ENCODE data around the gene ATG13. TPM values are rescaled to one million over a fixed set of nuclear protein-coding genes. Genes with fewer than 3 reads are reported as not detected.

ATG13 gene
- total RNA-seq, 4 donors from 2014 or later, result 56.4 to 125 (median 90.8) TPM

GRCh38 chr11:46599340-46600193 is 17.8 kb upstream of the ATG13 start:
- TF ChIP-seq CTCF (IDR thresholded peaks at IDR 0.05; ENCODE audit: low read depth), result no peak

- no peak for TF ChIP-seq CTCF (IDR thresholded peaks at IDR 0.05; ENCODE audit: low read depth)
These were observed 17.0 kb upstream of the ATG13 start for GRCh38 chr11:46600194-46600960.

- no peak for TF ChIP-seq CTCF (IDR thresholded peaks at IDR 0.05; ENCODE audit: low read depth)
These were observed 16.2 kb upstream of the ATG13 start for GRCh38 chr11:46601129-46601528.

GRCh38 chr11:46603704-46604308 is 13.5 kb upstream of the ATG13 start:
- TF ChIP-seq CTCF (IDR thresholded peaks at IDR 0.05; ENCODE audit: low read depth), result no peak

- TF ChIP-seq CTCF (IDR thresholded peaks at IDR 0.05; ENCODE audit: low read depth), result no peak
These were observed 12.6 kb upstream of the ATG13 start for GRCh38 chr11:46604796-46605195.

GRCh38 chr11:46607516-46607915 is 9.8 kb upstream of the ATG13 start:
- no peak for TF ChIP-seq CTCF (IDR thresholded peaks at IDR 0.05; ENCODE audit: low read depth)

GRCh38 chr11:46609386-46609785 is 8.0 kb upstream of the ATG13 start:
- no peak for TF ChIP-seq CTCF (IDR thresholded peaks at IDR 0.05; ENCODE audit: low read depth)

Data from subcutaneous adipose tissue (tissue), 4 donors.